Central memory CD8-positive, alpha-beta T cell (primary cell): ENCODE data around the gene POU2F3.

ENCODE experiments used
- ATAC-seq: fragments of 150-1000 bp; cut with Tn5 transposase; replicated peaks from 2 replicates; pipeline ENCODE4 v1.10.0; 2022; ENCODE audit warnings: mild to moderate bottlenecking, moderate FRiP score, moderate number of reproducible peaks; ENCODE audit not compliant: poor library complexity, severe bottlenecking; ENCODE audit errors: extremely low read depth
- DNase-seq, 2 donors: peaks; one replicate each; pipeline ENCODE4 v3.0.0; 2021; ENCODE audit warnings: low spot score in 2 of 2
- H3K27ac Mint-ChIP-seq: one replicate; pipeline ENCODE4 v1.8.0; 2022; ENCODE audit warnings: low read depth, mild to moderate bottlenecking, moderate library complexity, mixed read lengths
- H3K27me3 Mint-ChIP-seq: one replicate; pipeline ENCODE4 v1.8.0; 2022; ENCODE audit warnings: mixed read lengths
- H3K36me3 Mint-ChIP-seq: one replicate; pipeline ENCODE4 v1.8.0; 2022; ENCODE audit warnings: mild to moderate bottlenecking, moderate library complexity, mixed read lengths; ENCODE audit not compliant: insufficient read depth
- H3K4me1 Mint-ChIP-seq: one replicate; pipeline ENCODE4 v1.8.0; 2022; ENCODE audit warnings: mixed read lengths
- H3K4me3 Mint-ChIP-seq: one replicate; pipeline ENCODE4 v1.8.0; 2022; ENCODE audit warnings: mild to moderate bottlenecking, moderate library complexity, mixed read lengths
- H3K9me3 Mint-ChIP-seq: one replicate; pipeline ENCODE4 v1.8.0; 2022; ENCODE audit warnings: mixed read lengths

The POU2F3 gene

GRCh38 chr11:120339394-120339890 is 99.5 kb downstream of the POU2F3 start:
- no peak overlapping the region for H3K4me3 Mint-ChIP-seq
- peaks cover 7% of the 10 kb centered on the region for H3K36me3 Mint-ChIP-seq
- H3K27ac Mint-ChIP-seq = no peak overlapping the region
- peaks cover 55% of the 10 kb centered on the region for H3K27me3 Mint-ChIP-seq
- H3K9me3 Mint-ChIP-seq = no peaks in the 10 kb centered on the region
- peaks cover 36% of the 10 kb centered on the region for H3K4me1 Mint-ChIP-seq
- ATAC-seq = no peak
- no peak for DNase-seq

- Mint-ChIP-seq H3K4me1 (peaks cover 39% of the 10 kb centered on the region), H3K27ac (no peak overlapping the region), H3K4me3 (no peak overlapping the region), H3K36me3 (peaks cover 8% of the 10 kb centered on the region), H3K9me3 (no peaks in the 10 kb centered on the region), H3K27me3 (peaks cover 55% of the 10 kb centered on the region)
- ATAC-seq (no peak), DNase-seq (no peak)
Measured at GRCh38 chr11:120340529-120340928, 100.6 kb downstream of the POU2F3 start.

- H3K27me3 Mint-ChIP-seq = peaks cover 60% of the 10 kb centered on the region
- H3K9me3 Mint-ChIP-seq = no peaks in the 10 kb centered on the region
- no peak overlapping the region for H3K27ac Mint-ChIP-seq
- DNase-seq (no peak), ATAC-seq (no peak)
- peaks cover 4% of the 10 kb centered on the region for H3K36me3 Mint-ChIP-seq
- H3K4me1 Mint-ChIP-seq = peaks cover 41% of the 10 kb centered on the region
- H3K4me3 Mint-ChIP-seq = no peak overlapping the region
Measured at GRCh38 chr11:120342226-120342625, 102.3 kb downstream of the POU2F3 start.

GRCh38 chr11:120342678-120343077 is 102.7 kb downstream of the POU2F3 start:
- H3K27me3 Mint-ChIP-seq = peaks cover 60% of the 10 kb centered on the region
- DNase-seq (no peak), ATAC-seq (no peak)
- no peak overlapping the region for H3K27ac Mint-ChIP-seq
- peaks cover 4% of the 10 kb centered on the region for H3K36me3 Mint-ChIP-seq
- H3K4me3 Mint-ChIP-seq = no peak overlapping the region
- H3K4me1 Mint-ChIP-seq = peaks cover 41% of the 10 kb centered on the region
- H3K9me3 Mint-ChIP-seq = no peaks in the 10 kb centered on the region

- peaks cover 37% of the 10 kb centered on the region for H3K4me1 Mint-ChIP-seq
- H3K9me3 Mint-ChIP-seq = no peaks in the 10 kb centered on the region
- H3K27ac Mint-ChIP-seq = no peak overlapping the region
- H3K36me3 Mint-ChIP-seq = peaks cover 4% of the 10 kb centered on the region
- ATAC-seq (no peak), DNase-seq (no peak)
- H3K4me3 Mint-ChIP-seq = no peak overlapping the region
- H3K27me3 Mint-ChIP-seq = peaks cover 57% of the 10 kb centered on the region
Measured at GRCh38 chr11:120343429-120343828, 103.5 kb downstream of the POU2F3 start.

- Mint-ChIP-seq H3K36me3 (peaks cover 4% of the 10 kb centered on the region), H3K4me3 (peak overlapping the region; percentile 45), H3K9me3 (no peaks in the 10 kb centered on the region), H3K27me3 (peaks cover 56% of the 10 kb centered on the region), H3K27ac (peak overlapping the region; percentile 33), H3K4me1 (peaks cover 33% of the 10 kb centered on the region)
- peak in 1 of 2 donors; percentile 65 for DNase-seq
- ATAC-seq = peak; percentile 95
Measured at GRCh38 chr11:120344302-120345004, 104.5 kb downstream of the POU2F3 start.

GRCh38 chr11:120346233-120346632 is 106.3 kb downstream of the POU2F3 start:
- Mint-ChIP-seq H3K4me3 (no peak overlapping the region), H3K9me3 (no peaks in the 10 kb centered on the region), H3K27me3 (peaks cover 62% of the 10 kb centered on the region), H3K4me1 (peaks cover 27% of the 10 kb centered on the region), H3K36me3 (peaks cover 4% of the 10 kb centered on the region), H3K27ac (no peak overlapping the region)
- ATAC-seq (no peak), DNase-seq (no peak)

GRCh38 chr11:120350637-120351036 is 110.7 kb downstream of the POU2F3 start:
- Mint-ChIP-seq H3K27me3 (peaks cover 82% of the 10 kb centered on the region), H3K4me3 (no peak overlapping the region), H3K27ac (no peak overlapping the region), H3K4me1 (peaks cover 19% of the 10 kb centered on the region), H3K9me3 (no peaks in the 10 kb centered on the region), H3K36me3 (no peaks in the 10 kb centered on the region)
- DNase-seq = no peak
- no peak for ATAC-seq

- Mint-ChIP-seq H3K4me3 (no peak overlapping the region), H3K27ac (no peak overlapping the region), H3K36me3 (no peaks in the 10 kb centered on the region), H3K9me3 (no peaks in the 10 kb centered on the region), H3K27me3 (peaks cover 75% of the 10 kb centered on the region), H3K4me1 (peaks cover 10% of the 10 kb centered on the region)
- ATAC-seq (no peak), DNase-seq (no peak)
Measured at GRCh38 chr11:120352405-120352804, 112.5 kb downstream of the POU2F3 start.

- H3K27me3 Mint-ChIP-seq = peaks cover 73% of the 10 kb centered on the region
Measured at GRCh38 chr11:120354068-120354467, 114.1 kb downstream of the POU2F3 start.

GRCh38 chr11:120354779-120355178 is 114.8 kb downstream of the POU2F3 start:
- no peak for ATAC-seq
- peaks cover 66% of the 10 kb centered on the region for H3K27me3 Mint-ChIP-seq

More at GRCh38 chr11:120354068-120354467, 114.1 kb downstream of the POU2F3 start:
- ATAC-seq (no peak), DNase-seq (no peak)
- Mint-ChIP-seq H3K36me3 (no peaks in the 10 kb centered on the region), H3K4me1 (peaks cover 12% of the 10 kb centered on the region), H3K4me3 (no peak overlapping the region), H3K9me3 (no peaks in the 10 kb centered on the region), H3K27ac (no peak overlapping the region)

GRCh38 chr11:120357620-120358019 is 117.7 kb downstream of the POU2F3 start:
- peaks cover 40% of the 10 kb centered on the region for H3K27me3 Mint-ChIP-seq
- no peaks in the 10 kb centered on the region for H3K9me3 Mint-ChIP-seq
- DNase-seq = no peak
- H3K4me1 Mint-ChIP-seq = peaks cover 12% of the 10 kb centered on the region
- no peaks in the 10 kb centered on the region for H3K36me3 Mint-ChIP-seq
- no peak overlapping the region for H3K27ac Mint-ChIP-seq
- no peak for ATAC-seq
- H3K4me3 Mint-ChIP-seq = no peak overlapping the region

More at GRCh38 chr11:120354779-120355178, 114.8 kb downstream of the POU2F3 start:
- no peaks in the 10 kb centered on the region for H3K36me3 Mint-ChIP-seq
- DNase-seq = no peak
- no peak overlapping the region for H3K4me3 Mint-ChIP-seq
- no peak overlapping the region for H3K27ac Mint-ChIP-seq
- H3K9me3 Mint-ChIP-seq = no peaks in the 10 kb centered on the region
- peaks cover 12% of the 10 kb centered on the region for H3K4me1 Mint-ChIP-seq

GRCh38 chr11:120358729-120359128 is 118.8 kb downstream of the POU2F3 start:
- Mint-ChIP-seq H3K27ac (no peak overlapping the region), H3K4me3 (no peak overlapping the region), H3K36me3 (no peaks in the 10 kb centered on the region), H3K27me3 (peaks cover 29% of the 10 kb centered on the region), H3K4me1 (peaks cover 9% of the 10 kb centered on the region), H3K9me3 (no peaks in the 10 kb centered on the region)
- DNase-seq = no peak
- no peak for ATAC-seq
